GM19351 (cell line): ENCODE measurements around the gene PRKCI.
"Not testable (repeated sequence)": the region's sequence is repeated elsewhere in the genome, so short reads cannot be mapped to it uniquely, and the experiment has no call there.

Source experiments
- ATAC-seq: cut with Tn5 transposase; IDR thresholded peaks from one replicate; pipeline ENCODE4 v1.9.1; 2021; ENCODE audit warnings: mild to moderate bottlenecking, moderate library complexity; ENCODE audit not compliant: unreplicated experiment

The PRKCI gene

GRCh38 chr3:170277833-170278580, 55.8 kb downstream of the PRKCI start:
- ATAC-seq, result no peak

- no peak for ATAC-seq
These were observed 56.4 kb downstream of the PRKCI start for GRCh38 chr3:170278627-170279026.

- no peak for ATAC-seq
These were observed 68.0 kb downstream of the PRKCI start for GRCh38 chr3:170290194-170290593.

- no peak for ATAC-seq
These were observed 73.4 kb downstream of the PRKCI start for GRCh38 chr3:170295586-170295985.

- ATAC-seq, result no peak
These were observed 74.5 kb downstream of the PRKCI start for GRCh38 chr3:170296703-170297102.

- ATAC-seq, result no peak
These were observed 79.2 kb downstream of the PRKCI start for GRCh38 chr3:170301405-170301804.

- no peak for ATAC-seq
These were observed 79.8 kb downstream of the PRKCI start for GRCh38 chr3:170302008-170302407.

- no peak for ATAC-seq
These were observed 83.8 kb downstream of the PRKCI start for GRCh38 chr3:170306015-170306414.

- no peak for ATAC-seq
These were observed 85.6 kb downstream of the PRKCI start for GRCh38 chr3:170307671-170308405.

GRCh38 chr3:170309046-170309445, 86.8 kb downstream of the PRKCI start:
- no peak for ATAC-seq

- no peak for ATAC-seq
These were observed 95.7 kb downstream of the PRKCI start for GRCh38 chr3:170317954-170318353.

GRCh38 chr3:170320461-170321121, 98.4 kb downstream of the PRKCI start:
- no peak for ATAC-seq

- no peak for ATAC-seq
These were observed 99.3 kb downstream of the PRKCI start for GRCh38 chr3:170321321-170322034.

- ATAC-seq, result no peak
These were observed 100.5 kb downstream of the PRKCI start for GRCh38 chr3:170322566-170323269.

- no peak for ATAC-seq
These were observed 101.1 kb downstream of the PRKCI start for GRCh38 chr3:170323331-170323730.

- no peak for ATAC-seq
These were observed 102.7 kb downstream of the PRKCI start for GRCh38 chr3:170324962-170325361.

- no peak for ATAC-seq
These were observed 105.0 kb downstream of the PRKCI start for GRCh38 chr3:170327040-170327808.

- not testable (repeated sequence) for ATAC-seq
These were observed 105.8 kb downstream of the PRKCI start for GRCh38 chr3:170327868-170328548.

GRCh38 chr3:170330366-170330765, 108.1 kb downstream of the PRKCI start:
- no peak for ATAC-seq
